Daoy (cell line): ENCODE results near the gene STAT5A. TPM values are rescaled to one million over a fixed set of nuclear protein-coding genes. Genes with fewer than 3 reads are reported as not detected.

Source experiments
- DNase-seq: peaks from one replicate; pipeline ENCODE4 v3.0.0-alpha.2; 2015; ENCODE audit warnings: low read depth
- total RNA-seq: library from RNA; depleted of rRNA; stranded (reverse); fragments of >200 nt; shearing (Covaris generic); gene quantifications from 2 replicates; pipeline ENCODE4 v1.2.3, GENCODE V29; 2014

The STAT5A gene
- total RNA-seq, 1 experiment from 2014 or later, result 18.7 TPM

- peak; percentile 82 for DNase-seq
These were observed 41.0 kb downstream of the STAT5A start for GRCh38 chr17:42329025-42329976.

GRCh38 chr17:42333053-42333452, 44.8 kb downstream of the STAT5A start:
- no peak for DNase-seq

GRCh38 chr17:42334677-42335076, 46.4 kb downstream of the STAT5A start:
- no peak for DNase-seq

- no peak for DNase-seq
These were observed 49.1 kb downstream of the STAT5A start for GRCh38 chr17:42337442-42337841.

GRCh38 chr17:42338427-42338985, 50.2 kb downstream of the STAT5A start:
- no peak for DNase-seq

GRCh38 chr17:42339221-42339620, 50.9 kb downstream of the STAT5A start:
- DNase-seq, result no peak

GRCh38 chr17:42340691-42341127, 52.4 kb downstream of the STAT5A start:
- no peak for DNase-seq

- no peak for DNase-seq
These were observed 53.3 kb downstream of the STAT5A start for GRCh38 chr17:42341568-42341967.

- DNase-seq, result peak; percentile 48
These were observed 54.1 kb downstream of the STAT5A start for GRCh38 chr17:42342242-42343008.

- DNase-seq, result no peak
These were observed 57.2 kb downstream of the STAT5A start for GRCh38 chr17:42345396-42346073.

GRCh38 chr17:42346481-42346880, 58.2 kb downstream of the STAT5A start:
- DNase-seq, result no peak

GRCh38 chr17:42347198-42347597, 58.9 kb downstream of the STAT5A start:
- peak; percentile 62 for DNase-seq

- no peak for DNase-seq
These were observed 59.3 kb downstream of the STAT5A start for GRCh38 chr17:42347606-42348005.

GRCh38 chr17:42348104-42348503, 59.8 kb downstream of the STAT5A start:
- DNase-seq, result no peak

GRCh38 chr17:42354956-42355843, 66.9 kb downstream of the STAT5A start:
- DNase-seq, result no peak

GRCh38 chr17:42358434-42358833, 70.1 kb downstream of the STAT5A start:
- DNase-seq, result no peak

- DNase-seq, result no peak
These were observed 70.8 kb downstream of the STAT5A start for GRCh38 chr17:42359133-42359532.

GRCh38 chr17:42360388-42360787, 72.1 kb downstream of the STAT5A start:
- peak; percentile 19 for DNase-seq
